Measurements from ENCODE around the gene SCARB1.
"Not testable (repeated sequence)": the region's sequence is repeated elsewhere in the genome, so short reads cannot be mapped to it uniquely, and the experiment has no call there.

SCARB1 gene

GRCh38 chr12:124883263-124884130 lies 19.8 kb upstream of the SCARB1 start:
- no peak for DNase-seq

- DNase-seq: no peak
Observed at GRCh38 chr12:124881123-124881522, 17.5 kb upstream of the SCARB1 start.

- DNase-seq: not testable (repeated sequence)
Observed at GRCh38 chr12:124880335-124880734, 16.7 kb upstream of the SCARB1 start.

- no peak for DNase-seq
Observed at GRCh38 chr12:124878795-124879516, 15.3 kb upstream of the SCARB1 start.

- DNase-seq: no peak
Observed at GRCh38 chr12:124877423-124877822, 13.8 kb upstream of the SCARB1 start.

- no peak for DNase-seq
Observed at GRCh38 chr12:124876171-124876570, 12.5 kb upstream of the SCARB1 start.

- no peak for DNase-seq
Observed at GRCh38 chr12:124875803-124876132, 12.1 kb upstream of the SCARB1 start.

GRCh38 chr12:124874988-124875802 lies 11.5 kb upstream of the SCARB1 start:
- DNase-seq: no peak

- DNase-seq: no peak
Observed at GRCh38 chr12:124874188-124874587, 10.5 kb upstream of the SCARB1 start.

GRCh38 chr12:124872068-124872719 lies 8.5 kb upstream of the SCARB1 start:
- no peak for DNase-seq

GRCh38 chr12:124871297-124871696 lies 7.6 kb upstream of the SCARB1 start:
- no peak for DNase-seq

- no peak for DNase-seq
Observed at GRCh38 chr12:124870515-124870914, 6.9 kb upstream of the SCARB1 start.

GRCh38 chr12:124869059-124869665 lies 5.5 kb upstream of the SCARB1 start:
- DNase-seq: no peak

- no peak for DNase-seq
Observed at GRCh38 chr12:124868252-124869058, 4.8 kb upstream of the SCARB1 start.

- no peak for DNase-seq
Observed at GRCh38 chr12:124867401-124867930, 3.8 kb upstream of the SCARB1 start.

GRCh38 chr12:124866883-124867400 lies 3.3 kb upstream of the SCARB1 start:
- DNase-seq: no peak

- DNase-seq: no peak
Observed at GRCh38 chr12:124866195-124866882, 2.7 kb upstream of the SCARB1 start.

- no peak for DNase-seq
Observed at GRCh38 chr12:124865728-124866127, 2.1 kb upstream of the SCARB1 start.

- no peak for DNase-seq
Observed at GRCh38 chr12:124864326-124864752, 675 bp upstream of the SCARB1 start.

- no peak for DNase-seq
Observed at GRCh38 chr12:124862768-124863415, 772 bp downstream of the SCARB1 start.
